NOMO-1 treated with dmso at 0.1 percent for 144 hours (cell line): ENCODE data around the gene SLC9A5.

ENCODE experiments used
- DNase-seq: peaks from one replicate; lab custom pipeline; 2025; ENCODE audit not compliant: unreplicated experiment; lab: John Stamatoyannopoulos, UW

Gene SLC9A5

GRCh38 chr16:67238278-67238575, 10.6 kb upstream of the SLC9A5 start:
- no peak for DNase-seq

DNA sequence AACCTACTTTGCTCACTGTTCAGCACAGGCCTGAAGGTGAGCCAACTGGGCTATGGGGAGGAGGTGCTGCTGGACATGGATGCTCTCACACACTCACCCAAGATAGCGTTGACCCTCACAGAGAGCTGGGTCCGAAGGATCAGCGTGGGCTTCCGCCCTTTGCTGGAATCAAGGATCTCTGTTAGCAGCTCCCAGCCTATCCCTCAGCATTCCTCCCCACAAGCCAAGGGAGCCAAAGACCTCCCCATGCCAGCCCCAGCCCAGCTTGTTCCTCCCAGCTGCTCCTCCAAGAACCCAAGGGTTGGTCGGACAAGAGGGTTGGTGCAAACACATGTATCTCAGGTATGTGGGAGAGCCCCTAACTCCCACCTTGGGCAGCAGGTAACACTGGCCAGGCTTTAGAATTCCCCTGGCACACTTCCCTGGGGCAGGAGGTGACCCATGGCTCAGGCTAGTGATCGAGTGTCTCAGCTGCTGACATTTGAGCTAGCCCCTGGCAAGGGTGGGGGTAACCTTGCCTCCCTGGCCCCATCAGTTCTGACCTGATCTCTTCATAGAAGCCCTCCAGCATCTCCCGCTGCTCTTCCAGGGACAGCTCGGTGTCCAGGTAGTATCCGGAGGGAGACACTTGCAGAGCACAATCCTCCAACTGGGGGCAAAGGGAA, 9.8 kb upstream of the SLC9A5 start:
- no peak for DNase-seq

GRCh38 chr16:67240506-67240905, 8.3 kb upstream of the SLC9A5 start:
- DNase-seq, result no peak

GRCh38 chr16:67241008-67241900, 7.5 kb upstream of the SLC9A5 start:
- DNase-seq, result no peak

DNA sequence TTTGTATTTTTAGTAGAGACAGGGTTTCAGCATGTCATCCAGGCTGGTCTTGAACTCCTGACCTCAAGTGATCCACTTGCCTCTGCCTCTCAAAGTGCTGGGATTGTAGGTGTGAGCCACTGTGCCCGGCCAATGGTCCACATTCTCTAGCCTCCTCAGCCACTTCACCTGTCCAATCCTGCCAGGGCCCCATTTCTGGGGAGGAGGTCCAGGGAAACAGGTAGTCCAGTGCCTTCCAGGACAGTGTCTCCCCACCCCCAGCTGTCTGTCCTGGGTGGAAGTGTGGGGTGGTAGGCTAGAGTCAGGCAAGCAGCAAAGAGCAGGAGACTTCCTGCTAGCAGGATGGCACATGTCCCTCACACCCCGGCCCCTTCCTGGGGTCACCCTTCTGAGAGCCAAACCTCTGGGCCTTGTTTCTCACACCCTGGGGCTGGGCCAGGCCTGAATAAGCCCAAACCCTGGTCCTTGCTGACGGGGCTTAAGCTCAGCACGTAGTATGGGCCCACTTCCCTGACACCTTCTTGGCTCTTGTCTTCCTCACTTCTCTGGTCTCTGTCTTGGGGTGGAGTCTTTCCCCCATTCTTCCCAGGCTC, 6.5 kb upstream of the SLC9A5 start:
- DNase-seq, result no peak

GRCh38 chr16:67243481-67243880, 5.3 kb upstream of the SLC9A5 start:
- no peak for DNase-seq

- DNase-seq, result peak; percentile 90
Measured at GRCh38 chr16:67244387-67245185, 4.2 kb upstream of the SLC9A5 start.

GRCh38 chr16:67245186-67245585, 3.6 kb upstream of the SLC9A5 start:
- no peak for DNase-seq

GRCh38 chr16:67245674-67246080, 3.1 kb upstream of the SLC9A5 start:
- DNase-seq, result no peak

- DNase-seq, result peak; percentile 33
Measured at GRCh38 chr16:67246081-67246755, 2.6 kb upstream of the SLC9A5 start.

GRCh38 chr16:67246756-67247191, 2.0 kb upstream of the SLC9A5 start:
- no peak for DNase-seq

- peak; percentile 93 for DNase-seq
Measured at GRCh38 chr16:67247192-67248072, 1.3 kb upstream of the SLC9A5 start, which contains the start of gene FHOD1. TSS of gene FHOD1 (minus strand) at chr16:67247481. CDS start at chr16:67247410, 71 bp downstream.

GRCh38 chr16:67248073-67248400, 742 bp upstream of the SLC9A5 start:
- no peak for DNase-seq

GRCh38 chr16:67249178-67250044, 632 bp downstream of the SLC9A5 start:
- no peak for DNase-seq

GRCh38 chr16:67250045-67250327, 1.2 kb downstream of the SLC9A5 start:
- DNase-seq, result no peak

DNA sequence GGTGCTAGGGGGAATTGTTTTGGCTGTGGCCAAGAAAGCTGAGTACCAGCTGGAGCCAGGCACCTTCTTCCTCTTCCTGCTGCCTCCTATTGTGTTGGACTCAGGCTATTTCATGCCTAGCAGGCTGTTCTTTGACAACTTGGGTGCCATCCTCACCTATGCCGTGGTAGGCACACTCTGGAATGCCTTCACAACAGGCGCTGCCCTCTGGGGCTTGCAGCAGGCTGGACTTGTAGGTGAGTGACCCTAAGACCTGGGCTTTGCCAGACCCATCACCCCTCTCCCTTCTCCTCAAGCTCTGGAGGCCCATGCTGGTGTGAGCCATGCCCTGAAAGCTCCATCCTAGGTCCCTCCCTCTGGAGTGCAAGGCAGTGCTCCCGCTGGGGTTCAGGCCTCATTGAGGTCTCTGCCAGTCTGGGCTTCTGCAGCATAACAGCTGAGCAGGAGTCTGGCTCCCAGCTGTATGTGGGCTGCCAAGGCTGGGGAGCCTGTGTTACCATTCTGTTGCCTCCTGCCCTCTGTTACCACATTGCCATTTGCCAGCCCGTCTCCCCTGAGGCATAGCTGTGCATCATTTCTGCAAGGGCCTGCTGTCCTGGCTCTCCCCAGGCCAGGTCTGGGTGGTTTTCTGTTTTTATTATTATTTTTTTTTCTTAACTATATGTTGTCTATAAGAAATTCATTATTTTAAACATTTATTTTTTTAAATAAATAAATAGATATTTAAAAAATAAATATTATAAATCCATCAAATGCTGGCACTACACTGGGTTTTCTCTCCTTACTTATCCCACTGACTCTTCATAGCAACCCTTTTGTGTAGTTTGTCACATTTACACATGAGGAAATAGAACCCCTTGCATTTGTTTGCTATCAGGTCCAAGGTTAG, 4.1 kb downstream of the SLC9A5 start:
- no peak for DNase-seq

- DNase-seq, result no peak
Measured at GRCh38 chr16:67254801-67255552, 6.2 kb downstream of the SLC9A5 start.
